K562 (cell line): ENCODE data around the gene TPO.

Experiments used
- CREB1 ChIP-seq, 2 experiments: sonication (generic) in 1 of 2; formaldehyde crosslinking in 1 of 2; IDR thresholded peaks; 2 replicates each; pipeline versions ENCODE4 v1.6.1 to v1.8.0; 2012 to 2022; ENCODE audit warnings: inconsistent platforms in 1 of 2, mild to moderate bottlenecking in 1 of 2, missing genetic modification reagents in 1 of 2, moderate library complexity in 1 of 2
- TBP ChIP-seq: optimal IDR thresholded peaks from 2 replicates; pipeline ENCODE3; 2011; ENCODE audit warnings: low read depth, low read length, improper control_type of control experiment

- TF ChIP-seq TBP (no peak), CREB1 (IDR thresholded peaks at IDR 0.05) (no peak), CREB1 (CRISPR knock-in tag; IDR thresholded peaks at IDR 0.05) (no peak)
Observed at GRCh38 chr2:1371082-1371481, 42.2 kb upstream of the TPO start.
